ENCODE results near the gene PCBP4.
A peak's percentile ranks its signal among the peaks of the same experiment; 100 is the strongest.

PCBP4 gene

GRCh38 chr3:51954713-51955112, 12.5 kb downstream of the PCBP4 start:
- no peak for DNase-seq

GRCh38 chr3:51954105-51954504, 13.1 kb downstream of the PCBP4 start:
- no peak for DNase-seq

DNA sequence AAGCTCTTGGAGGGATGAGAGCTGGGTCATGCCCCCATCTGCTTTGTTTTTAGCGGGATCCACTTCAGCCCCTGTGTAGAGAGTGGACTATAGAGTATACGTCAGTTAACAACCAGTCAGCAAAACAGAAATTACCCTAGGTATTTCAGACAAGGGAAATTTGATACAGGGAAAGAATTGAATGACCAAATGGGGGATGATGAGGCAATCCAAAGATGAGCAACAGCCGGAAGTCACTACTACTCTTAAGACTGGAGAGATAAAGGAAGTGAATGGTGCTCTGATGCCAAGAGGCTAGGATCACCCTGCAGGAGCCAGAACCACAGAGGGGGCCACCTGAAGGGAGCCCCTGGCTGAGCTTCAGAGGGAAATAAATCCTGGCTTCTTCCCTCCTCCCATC, 13.8 kb downstream of the PCBP4 start:
- no peak for DNase-seq

DNA sequence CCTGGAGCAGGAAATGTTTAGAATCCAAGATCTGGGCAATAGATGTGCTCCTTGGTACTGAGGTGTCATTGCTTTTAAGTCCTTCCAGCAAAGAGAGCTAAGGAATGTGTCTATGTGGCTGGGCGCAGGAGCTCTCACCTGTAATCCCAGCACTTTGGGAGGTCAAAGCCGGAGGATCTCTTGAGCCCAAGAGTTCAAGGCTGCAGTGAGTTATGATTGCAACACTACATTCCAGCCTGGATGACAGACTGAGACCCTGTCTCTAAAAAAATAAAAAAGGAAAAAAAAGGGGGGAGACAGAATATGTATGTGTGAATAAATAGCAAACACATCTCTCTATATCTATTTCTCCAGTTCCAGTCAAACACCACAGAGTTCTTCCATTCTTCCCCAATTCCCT, 16.4 kb downstream of the PCBP4 start:
- no peak for DNase-seq

DNA sequence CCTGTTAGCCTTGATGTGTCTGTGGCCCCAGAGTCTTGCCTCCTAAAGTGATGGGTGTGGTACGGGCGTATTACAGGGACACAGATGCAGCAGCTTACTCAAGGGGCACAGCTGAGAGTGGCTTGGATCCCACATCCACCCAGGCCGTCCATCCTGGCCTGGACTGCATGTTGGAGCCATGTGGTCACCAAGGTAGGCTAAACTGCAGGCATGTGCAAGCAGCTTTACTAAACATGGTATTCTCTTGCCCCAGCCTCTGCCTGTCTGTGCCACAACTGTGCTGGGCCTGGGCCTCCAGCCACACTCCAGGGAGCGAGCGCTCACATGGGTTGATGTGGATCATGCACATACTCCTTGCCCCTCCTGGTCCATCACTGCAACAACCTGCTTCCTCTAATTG, 18.1 kb downstream of the PCBP4 start:
- DNase-seq = no peak

DNA sequence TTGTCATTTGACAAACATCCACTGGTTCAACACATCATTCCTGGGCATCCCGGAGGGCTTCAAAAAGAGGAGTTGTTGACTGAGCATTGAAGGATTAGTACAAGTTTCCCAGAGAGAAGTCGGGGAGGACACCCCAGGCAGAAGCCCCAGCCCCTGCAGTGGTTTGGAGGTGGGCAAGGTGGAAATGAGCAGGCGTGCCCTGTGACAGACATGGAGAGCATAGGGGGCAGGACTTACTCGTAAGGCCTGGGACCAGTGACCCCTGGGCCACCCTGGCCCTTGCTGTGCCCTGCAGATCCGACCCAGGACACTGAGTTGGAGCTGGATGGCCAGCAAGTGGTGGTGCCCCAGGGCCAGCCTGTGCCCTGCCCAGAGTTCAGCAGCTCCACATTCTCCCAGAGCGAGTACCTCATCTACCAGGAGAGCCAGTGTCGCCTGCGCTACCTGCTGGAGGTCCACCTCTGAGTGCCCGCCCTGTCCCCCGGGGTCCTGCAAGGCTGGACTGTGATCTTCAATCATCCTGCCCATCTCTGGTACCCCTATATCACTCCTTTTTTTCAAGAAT, 19.2 kb downstream of the PCBP4 start:
- no peak for DNase-seq

- DNase-seq = no peak
Measured at GRCh38 chr3:51947215-51947900, 19.9 kb downstream of the PCBP4 start.

GRCh38 chr3:51946796-51947195, 20.5 kb downstream of the PCBP4 start:
- no peak for DNase-seq

- DNase-seq = no peak
Measured at GRCh38 chr3:51945926-51946705, 21.1 kb downstream of the PCBP4 start.

DNA sequence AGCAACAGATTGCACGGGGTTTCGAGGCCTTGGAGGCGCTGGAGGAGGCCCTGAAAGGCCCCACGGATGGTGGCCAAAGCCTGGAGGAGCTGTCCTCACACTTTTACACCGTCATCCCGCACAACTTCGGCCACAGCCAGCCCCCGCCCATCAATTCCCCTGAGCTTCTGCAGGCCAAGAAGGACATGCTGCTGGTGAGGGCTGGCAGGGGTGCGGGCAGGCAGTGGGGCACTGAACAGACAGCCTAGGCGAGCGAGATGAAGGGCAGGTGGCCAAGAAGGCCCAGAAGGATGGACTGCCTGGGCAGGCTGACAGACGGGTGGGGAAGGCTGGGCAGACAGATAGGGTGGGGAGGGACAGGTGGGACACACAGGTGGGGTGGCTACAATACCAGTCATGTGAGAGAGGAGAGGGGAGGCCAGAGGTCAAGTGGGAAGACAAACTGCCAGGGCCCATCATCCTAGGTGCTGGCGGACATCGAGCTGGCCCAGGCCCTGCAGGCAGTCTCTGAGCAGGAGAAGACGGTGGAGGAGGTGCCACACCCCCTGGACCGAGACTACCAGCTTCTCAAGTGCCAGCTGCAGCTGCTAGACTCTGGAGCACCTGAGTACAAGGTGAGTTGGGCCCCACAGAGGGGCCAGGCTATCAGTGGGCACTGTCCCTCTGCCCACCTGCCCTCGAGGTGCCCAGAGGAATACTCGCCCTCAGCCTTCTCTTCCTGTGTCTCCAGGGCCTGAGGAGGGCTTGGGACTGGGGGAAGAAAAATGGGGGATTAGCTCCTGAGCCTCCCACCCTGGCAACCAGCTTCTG, 22.0 kb downstream of the PCBP4 start:
- DNase-seq = no peak

GRCh38 chr3:51944451-51945021, 22.7 kb downstream of the PCBP4 start:
- DNase-seq = no peak

GRCh38 chr3:51943451-51944391, 23.5 kb downstream of the PCBP4 start:
- DNase-seq = no peak

GRCh38 chr3:51942603-51943450, 24.4 kb downstream of the PCBP4 start:
- DNase-seq = peak; percentile 78

DNA sequence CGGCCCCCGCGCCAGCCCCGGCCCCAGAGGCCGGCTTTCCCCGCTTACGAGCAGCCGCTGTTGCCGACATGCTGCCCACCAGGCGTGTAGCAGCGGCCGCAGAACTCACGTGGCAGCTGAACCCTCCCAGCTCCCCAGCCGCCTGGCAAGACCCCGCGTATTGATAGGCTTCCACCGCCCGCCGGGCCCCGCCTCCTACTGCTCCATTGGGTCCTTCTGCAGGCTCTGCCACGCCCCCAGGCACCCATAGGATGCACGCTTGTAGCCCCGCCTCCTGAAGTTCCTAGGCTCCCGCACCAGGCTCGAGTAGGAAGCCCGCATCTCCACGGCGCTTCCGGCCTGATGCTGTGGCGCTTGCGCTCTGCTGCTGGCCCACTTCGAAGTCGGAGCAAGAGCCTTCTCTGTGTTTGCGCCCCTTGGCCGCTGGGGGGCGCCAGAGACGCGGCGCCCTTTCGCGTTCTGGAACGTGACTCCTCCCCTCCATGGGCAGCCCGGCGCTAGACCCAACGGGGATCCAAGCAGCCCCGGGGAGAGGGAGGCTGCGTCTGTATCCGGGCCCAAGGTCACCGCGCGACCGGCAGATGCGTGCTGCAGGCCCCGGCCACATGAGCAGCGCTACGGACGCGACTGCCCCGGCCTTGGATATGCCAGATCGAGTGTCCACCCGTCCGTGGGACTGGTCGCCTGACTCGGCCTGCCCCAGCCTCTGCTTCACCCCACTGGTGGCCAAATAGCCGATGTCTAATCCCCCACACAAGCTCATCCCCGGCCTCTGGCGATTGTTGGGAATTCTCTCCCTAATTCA, 25.3 kb downstream of the PCBP4 start, which contains the start of the genes PARP3 and RRP9:
TSS of gene PARP3 (plus strand) at position 566 of the 805 bp plus-strand sequence. CDS start 993 bp downstream, outside the sequence.
TSS of gene RRP9 (minus strand) at position 107 of the 805 bp plus-strand sequence. CDS start at position 70, 37 bp downstream.
- DNase-seq = peak; percentile 100

- no peak for DNase-seq
Measured at GRCh38 chr3:51941463-51941797, 25.8 kb downstream of the PCBP4 start.

- DNase-seq = no peak
Measured at GRCh38 chr3:51940648-51941462, 26.4 kb downstream of the PCBP4 start.

- DNase-seq = no peak
Measured at GRCh38 chr3:51938780-51939425, 28.4 kb downstream of the PCBP4 start.
